Motor neuron (in vitro differentiated cells): Measurements from ENCODE around the gene TCEAL8. TPM values are rescaled to one million over a fixed set of nuclear protein-coding genes. Genes with fewer than 3 reads are reported as not detected.

Source experiments
- ATAC-seq, 8 experiments: fragments of 200-7000 bp; cut with Tn5 transposase; replicated peaks in 6 of 8; 2 replicates each; pipeline ENCODE4 v1.8.0; 2021; ENCODE audit warnings: mild to moderate bottlenecking in 8 of 8, moderate library complexity in 8 of 8
- H3K27ac ChIP-seq, 2 donors: fragments of 250-450 bp; sonication (Bioruptor Pico); 2 replicates each; pipeline ENCODE4 v1.9.0; 2021; ENCODE audit warnings: antibody characterized with exemption in 2 of 2, mild to moderate bottlenecking in 2 of 2, moderate library complexity in 1 of 2
- H3K4me1 ChIP-seq, 2 donors: fragments of 250-450 bp; sonication (Bioruptor Pico); replicated peaks in 1 of 2; 2 replicates each; pipeline ENCODE4 v1.6.1; 2021; ENCODE audit warnings: antibody characterized with exemption in 2 of 2, mild to moderate bottlenecking in 2 of 2, moderate library complexity in 1 of 2
- H3K4me3 ChIP-seq, 5 donors: fragments of 250-450 bp; sonication (Bioruptor Pico); 2 replicates each; pipeline ENCODE4 v1.9.0; 2021; ENCODE audit warnings: antibody characterized with exemption in 5 of 5, mild to moderate bottlenecking in 5 of 5, moderate library complexity in 4 of 5
- WGBS, 10 experiments: fragments of 450-650 bp; shearing (Covaris generic); methylation state at CpG; one replicate each; pipeline ENCODE4 v1.0.0; 2022; 5-methylcytosine and 5-hydroxymethylcytosine counted together
- in situ Hi-C, 9 experiments: fragments of 400-800 bp; cut with MboI; loops; one replicate each; pipeline ENCODE4 v1.15.0; 2021; ENCODE audit warnings: low sequenced_read_pairs in 9 of 9, low pct_unique_long_range_greater_than_20kb in 2 of 9; ENCODE audit not compliant: unreplicated experiment in 9 of 9
- total RNA-seq, 8 experiments: library from RNA; unstranded; fragments of 300-600 nt; gene quantifications; 2 replicates each; pipeline versions ENCODE4 v1.2.3 to v1.2.4, GENCODE V29; 2022

The TCEAL8 gene, protein sequence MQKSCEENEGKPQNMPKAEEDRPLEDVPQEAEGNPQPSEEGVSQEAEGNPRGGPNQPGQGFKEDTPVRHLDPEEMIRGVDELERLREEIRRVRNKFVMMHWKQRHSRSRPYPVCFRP
- total RNA-seq: 100 to 1,000 TPM in 4 of 8 experiments, 10 to 100 TPM in 4; 69.1 to 145 (median 105) TPM

DNA sequence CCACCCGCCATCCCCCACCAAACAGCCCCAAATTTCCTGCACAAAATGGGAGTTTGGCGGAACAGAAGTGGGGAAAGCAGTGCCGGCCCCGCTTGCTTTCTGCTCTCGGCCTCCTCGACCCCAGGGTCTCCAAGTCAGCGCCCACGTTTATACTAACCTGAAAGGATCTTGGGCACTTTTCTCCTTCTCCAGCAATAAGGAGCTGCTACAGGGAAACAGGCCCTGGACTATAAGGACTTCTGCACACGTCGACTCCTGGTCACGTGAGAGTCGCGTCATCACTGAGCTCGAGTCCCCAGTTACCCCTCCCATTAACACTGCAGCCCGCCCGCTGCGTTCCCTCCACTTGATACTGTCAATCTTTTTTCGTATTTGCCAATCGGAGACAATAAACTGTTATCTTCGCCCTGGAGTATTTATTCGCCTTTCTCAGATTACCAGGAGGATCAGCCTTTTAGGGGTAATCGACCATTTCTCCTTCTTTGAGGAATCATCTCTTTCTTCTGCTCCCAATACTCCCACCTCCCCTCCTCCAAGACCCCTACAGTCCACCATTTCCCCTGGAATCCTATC lies at the start of gene TCEAL8:
TSS of gene TCEAL8 (minus strand) at position 235 of the 573 bp plus-strand sequence. CDS start 1,176 bp downstream, outside the sequence.
- Histone ChIP-seq H3K4me1 (peaks cover 0 to 5% of the 10 kb centered on the region in 2 donors), H3K27ac (peak within 1 kb of the TSS; percentile 90 to 97), H3K4me3 (peak within 1 kb of the TSS; percentile 56 to 89 (median 67))
- WGBS, 10 experiments: 0 to 17% (median 0%) methylated on average over 2 to 6 of the region's 22 CpGs; no CpG with 5 or more reads in 6 of the 10 experiments
- in situ Hi-C loops: no loop called here
- peak; percentile 88 to 95 (median 92) for ATAC-seq

DNA sequence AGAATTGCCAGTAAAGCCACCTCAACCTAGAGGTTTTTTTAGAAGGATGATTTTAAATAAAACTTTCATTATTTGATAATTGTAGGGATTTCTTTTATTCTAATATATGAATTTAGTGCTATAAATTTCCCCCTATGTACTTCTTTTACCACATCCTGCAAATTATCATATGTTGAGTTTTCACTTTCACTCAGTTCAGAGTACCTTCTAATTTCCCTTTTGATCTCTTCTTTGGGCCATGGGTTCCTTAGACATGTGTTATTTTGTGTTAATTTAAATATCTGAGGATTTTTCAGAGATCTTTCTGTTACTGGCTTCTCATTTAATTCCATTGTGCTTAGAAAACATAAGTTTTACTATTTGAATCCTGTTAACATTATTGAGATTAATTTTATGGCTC lies 49.8 kb upstream of the TCEAL8 start:
- H3K27ac ChIP-seq: no peak overlapping the region
- in situ Hi-C loops: no loop called here
- H3K4me3 ChIP-seq: no peak overlapping the region
- no peak for ATAC-seq
- peaks cover 4% of the 10 kb centered on the region in 2 donors for H3K4me1 ChIP-seq

DNA sequence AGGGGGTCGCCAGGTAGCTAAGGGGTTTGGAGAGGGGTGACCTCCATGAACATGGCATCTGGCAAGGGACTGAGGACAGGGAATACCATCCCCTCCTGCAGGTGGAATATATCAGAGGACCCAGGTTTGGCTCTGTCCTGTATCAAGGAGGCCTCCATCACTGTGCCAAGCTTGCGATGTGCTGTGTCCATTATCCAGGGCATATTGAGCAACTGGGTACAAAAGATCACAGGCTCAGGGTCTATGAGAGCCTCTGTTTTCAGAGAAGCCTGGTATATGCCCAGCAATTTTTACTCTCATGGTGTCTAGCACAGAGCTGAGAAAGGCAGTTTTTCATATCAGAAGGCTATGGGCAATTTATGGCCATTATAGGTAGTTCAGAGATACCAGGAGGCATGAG lies 38.2 kb upstream of the TCEAL8 start:
- Histone ChIP-seq H3K4me1 (no peaks in the 10 kb centered on the region), H3K27ac (no peak overlapping the region), H3K4me3 (no peak overlapping the region)
- no peak for ATAC-seq
- WGBS, 10 experiments: 0 to 100% (median 67%) methylated on average over 1 to 2 of the region's 2 CpGs; no CpG with 5 or more reads in 7 of the 10 experiments
- in situ Hi-C loops: no loop called here

DNA sequence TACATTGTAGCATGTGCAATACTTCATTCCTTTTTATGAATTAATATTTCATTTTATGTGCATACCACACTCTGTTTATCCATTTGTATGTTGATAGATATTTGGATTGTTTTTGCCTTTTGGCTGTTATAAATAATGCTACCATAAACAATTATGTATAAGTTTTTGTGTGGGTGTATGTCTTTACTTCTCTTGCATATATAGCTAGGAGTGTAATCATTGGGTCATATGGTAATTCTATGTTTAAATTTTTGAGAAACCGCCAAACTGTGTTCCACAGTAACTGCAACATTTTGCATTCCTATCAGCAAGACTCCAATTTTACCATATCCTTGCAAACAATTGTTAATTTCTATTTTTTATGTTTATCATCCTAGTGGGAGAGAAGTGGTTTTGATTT lies 24.7 kb upstream of the TCEAL8 start:
- peak in 2 of 8 experiments; percentile 50 to 90 for ATAC-seq
- 0 to 80% (median 21%) methylated on average over 1 of the region's 1 CpG; no CpG with 5 or more reads in 4 of the 10 experiments for WGBS, 10 experiments
- in situ Hi-C loops: no loop called here
- H3K4me1 ChIP-seq: no peaks in the 10 kb centered on the region
- H3K27ac ChIP-seq: no peak overlapping the region
- H3K4me3 ChIP-seq: no peak overlapping the region

DNA sequence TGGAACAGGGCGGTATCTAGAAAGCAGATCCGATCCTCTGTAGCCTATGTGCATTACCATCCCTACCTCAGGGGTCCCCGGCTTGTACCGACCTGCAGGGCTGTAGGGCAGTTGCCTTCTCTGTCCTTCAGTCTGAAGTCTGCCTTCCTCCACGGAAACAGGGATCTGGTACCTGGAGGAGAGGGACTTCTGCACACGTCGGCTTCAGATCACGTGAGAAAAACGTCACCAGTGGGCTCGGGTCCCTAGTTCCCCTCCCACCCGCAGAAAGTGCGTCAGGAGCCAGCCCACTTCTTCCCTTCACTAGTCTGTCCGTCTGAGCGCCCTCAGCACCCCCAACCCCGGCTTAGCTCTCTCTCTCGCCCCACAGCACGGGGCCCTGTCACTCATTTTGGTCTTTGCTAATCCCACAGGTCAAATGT lies 21.6 kb upstream of the TCEAL8 start, which contains the start of gene TCEAL5:
TSS of gene TCEAL5 (minus strand) at position 170 of the 422 bp plus-strand sequence. CDS start 2,187 bp downstream, outside the sequence.
- peak in 5 of 8 experiments; percentile 81 to 93 (median 91) for ATAC-seq
- H3K4me1 ChIP-seq: no peaks in the 10 kb centered on the region
- WGBS, 10 experiments: 0 to 40% (median 18%) methylated on average over 1 to 10 of the region's 17 CpGs; no CpG with 5 or more reads in 7 of the 10 experiments
- H3K27ac ChIP-seq: peak within 1 kb of the TSS; percentile 55 to 62
- in situ Hi-C loops: no loop called here
- H3K4me3 ChIP-seq: peak within 1 kb of the TSS; percentile 35 to 49 (median 42)

DNA sequence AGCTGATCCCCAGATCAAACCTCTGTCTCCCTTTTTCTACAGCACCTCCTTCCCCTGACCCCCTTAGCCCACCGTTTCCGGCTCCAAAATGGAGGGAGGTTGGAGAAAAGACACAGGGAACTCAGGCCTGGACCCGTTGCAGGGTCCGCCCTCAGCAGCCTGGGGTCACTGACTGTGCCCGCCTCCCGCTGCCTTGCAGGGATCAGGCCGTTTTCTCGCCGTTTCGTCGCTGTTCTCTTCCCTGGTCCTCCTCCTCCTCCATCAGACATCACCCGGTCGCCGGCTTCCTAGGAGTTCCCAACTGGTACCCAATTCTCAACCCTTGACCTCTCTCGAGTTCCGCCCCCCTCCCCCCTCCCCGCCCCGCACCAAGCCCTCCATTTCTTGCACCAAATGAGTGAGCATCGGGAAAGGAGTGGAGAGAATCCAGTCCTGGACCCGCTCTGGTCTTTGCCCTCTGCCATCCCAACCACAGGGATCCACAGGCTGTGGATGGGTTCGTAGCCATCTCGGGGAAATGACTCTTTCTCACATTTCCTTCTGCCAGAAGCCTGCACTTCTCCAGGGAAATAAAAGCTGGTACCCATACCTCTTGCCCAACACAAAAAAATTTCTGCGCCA lies 21.1 kb upstream of the TCEAL8 start:
- ATAC-seq: peak in 5 of 8 experiments; percentile 36 to 63 (median 41)
- Histone ChIP-seq H3K27ac (peak overlapping the region; percentile 55 to 62), H3K4me1 (no peaks in the 10 kb centered on the region), H3K4me3 (peak overlapping the region; percentile 35 to 49 (median 42))
- 0 to 17% (median 10%) methylated on average over 1 to 2 of the region's 23 CpGs; no CpG with 5 or more reads in 6 of the 10 experiments for WGBS, 10 experiments
- in situ Hi-C loops: no loop called here

DNA sequence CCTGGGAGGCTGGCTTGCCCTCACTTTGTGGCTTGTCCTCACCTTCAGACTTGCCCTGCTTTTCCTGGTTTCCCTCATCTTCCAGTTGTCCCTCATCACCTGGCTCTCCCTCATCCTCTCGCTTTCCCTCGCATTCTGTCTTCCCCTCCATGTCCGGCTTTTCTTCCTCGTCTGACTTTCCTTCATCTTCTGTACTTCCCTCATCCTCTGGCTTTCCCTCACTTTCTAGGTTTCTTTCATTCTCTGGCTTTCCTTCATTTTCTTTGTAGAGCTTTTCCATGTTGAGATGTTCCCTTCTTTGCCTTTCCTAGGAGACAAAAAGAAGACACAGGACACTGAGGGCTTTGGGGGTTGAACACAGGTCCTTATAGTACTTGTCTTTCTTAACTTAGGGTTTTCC lies 19.3 kb upstream of the TCEAL8 start:
- no peak for ATAC-seq
- WGBS, 10 experiments: 57 to 100% (median 92%) methylated on average over 2 to 4 of the region's 4 CpGs; no CpG with 5 or more reads in 3 of the 10 experiments
- in situ Hi-C loops: no loop called here
- no peaks in the 10 kb centered on the region for H3K4me1 ChIP-seq
- H3K4me3 ChIP-seq: no peak overlapping the region
- H3K27ac ChIP-seq: no peak overlapping the region

DNA sequence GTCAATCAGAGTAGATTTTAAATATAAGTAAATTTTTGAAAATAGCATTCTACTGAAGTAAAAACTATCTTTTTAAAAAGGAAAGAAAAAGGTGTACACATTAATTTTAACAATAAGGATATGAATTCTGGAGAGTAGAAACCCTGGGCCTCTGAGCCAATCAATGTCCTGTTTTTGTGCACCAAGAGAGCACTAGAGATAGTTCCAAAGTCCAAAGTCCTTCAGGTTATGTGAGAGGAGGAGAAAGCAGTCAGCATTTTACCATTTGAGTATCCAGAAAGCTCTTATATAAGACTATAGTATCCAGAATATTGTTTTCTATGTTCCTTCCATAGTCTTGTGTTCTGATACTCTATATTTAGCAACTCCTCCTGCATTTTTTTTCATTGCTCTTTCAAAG lies 3.3 kb upstream of the TCEAL8 start:
- Histone ChIP-seq H3K4me3 (no peak overlapping the region), H3K4me1 (peaks cover 0 to 4% of the 10 kb centered on the region in 2 donors), H3K27ac (no peak overlapping the region)
- in situ Hi-C loops: no loop called here
- ATAC-seq: no peak

DNA sequence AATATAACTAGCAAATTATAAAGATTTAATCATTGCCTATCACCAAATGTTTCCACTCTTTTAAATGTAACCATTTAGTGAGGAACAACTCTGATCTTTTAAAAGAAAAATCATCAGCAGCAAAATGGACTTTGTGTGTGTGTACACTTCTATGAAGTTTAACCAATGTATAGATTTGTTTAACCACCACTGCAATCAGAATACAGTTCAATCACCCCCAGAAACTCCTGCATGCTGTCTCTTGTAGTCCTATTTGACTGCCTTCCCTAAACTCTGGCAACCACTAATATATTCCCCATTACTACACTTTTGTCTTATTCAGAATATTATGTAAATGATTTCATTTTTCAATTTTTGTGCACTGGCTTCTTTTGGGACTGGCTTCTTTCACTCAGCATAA lies 1.7 kb upstream of the TCEAL8 start:
- Histone ChIP-seq H3K4me3 (no peak overlapping the region), H3K4me1 (peaks cover 0 to 5% of the 10 kb centered on the region in 2 donors), H3K27ac (no peak overlapping the region)
- ATAC-seq: no peak
- in situ Hi-C loops: no loop called here

DNA sequence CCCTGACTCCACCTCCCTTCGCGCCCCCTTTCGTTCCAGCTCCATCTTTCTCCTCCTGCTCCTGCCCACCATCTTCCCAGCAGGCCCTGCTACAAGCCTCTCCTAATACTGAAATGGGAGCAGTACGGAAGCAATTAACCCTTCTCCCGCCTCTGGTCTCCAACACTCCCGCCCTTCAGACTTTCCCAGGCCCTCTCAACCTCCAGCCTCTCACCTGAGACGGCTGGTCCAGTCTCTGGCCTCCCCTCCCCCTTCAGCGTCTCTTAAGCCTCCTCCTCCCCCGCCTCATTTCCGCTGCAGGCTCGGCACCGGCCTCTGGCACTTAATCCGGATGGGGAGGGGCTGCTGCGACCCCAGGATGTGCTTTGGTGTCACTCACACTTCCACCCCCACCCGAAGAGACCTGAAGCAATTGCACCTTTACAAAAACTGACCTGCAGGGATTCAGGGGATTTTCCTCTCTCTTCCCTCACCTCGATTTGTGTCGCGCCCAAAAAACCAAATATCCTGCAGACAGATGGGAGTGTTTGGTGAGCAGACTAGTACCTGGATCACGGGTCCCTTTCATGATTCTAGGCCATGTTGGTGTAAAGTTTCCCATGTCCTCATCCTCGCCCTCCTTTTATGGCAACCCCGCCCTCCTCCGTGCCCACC lies 657 bp downstream of the TCEAL8 start:
- 0 to 32% (median 2%) methylated on average over 1 to 8 of the region's 22 CpGs; no CpG with 5 or more reads in 7 of the 10 experiments for WGBS, 10 experiments
- in situ Hi-C loops: no loop called here
- ATAC-seq: peak; percentile 69 to 78 (median 73)
- Histone ChIP-seq H3K4me1 (peaks cover 0 to 5% of the 10 kb centered on the region in 2 donors), H3K4me3 (peak overlapping the region; percentile 56 to 89 (median 67)), H3K27ac (peak overlapping the region; percentile 90 to 97)

DNA sequence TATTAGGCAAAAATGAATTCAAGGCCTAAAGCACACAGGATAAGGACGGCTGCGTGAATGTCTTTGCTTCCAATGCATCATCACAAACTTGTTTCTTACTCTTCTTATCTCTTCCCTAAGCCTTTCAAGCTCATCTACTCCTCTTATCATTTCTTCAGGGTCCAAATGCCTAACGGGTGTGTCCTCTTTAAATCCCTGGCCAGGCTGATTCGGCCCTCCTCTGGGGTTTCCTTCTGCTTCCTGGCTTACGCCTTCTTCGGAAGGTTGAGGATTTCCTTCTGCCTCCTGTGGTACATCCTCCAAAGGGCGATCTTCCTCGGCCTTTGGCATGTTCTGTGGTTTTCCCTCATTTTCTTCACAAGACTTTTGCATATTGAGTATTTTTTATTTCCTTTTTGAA lies 1.3 kb downstream of the TCEAL8 start:
- ATAC-seq: peak in 2 of 8 experiments; percentile 17 to 38
- 6 to 100% (median 29%) methylated on average over 1 to 6 of the region's 8 CpGs; no CpG with 5 or more reads in 2 of the 10 experiments for WGBS, 10 experiments
- peaks cover 0 to 5% of the 10 kb centered on the region in 2 donors for H3K4me1 ChIP-seq
- peak overlapping the region in 1 of 2 donors; percentile 97 for H3K27ac ChIP-seq
- in situ Hi-C loops: no loop called here
- peak overlapping the region; percentile 56 to 89 (median 67) for H3K4me3 ChIP-seq

DNA sequence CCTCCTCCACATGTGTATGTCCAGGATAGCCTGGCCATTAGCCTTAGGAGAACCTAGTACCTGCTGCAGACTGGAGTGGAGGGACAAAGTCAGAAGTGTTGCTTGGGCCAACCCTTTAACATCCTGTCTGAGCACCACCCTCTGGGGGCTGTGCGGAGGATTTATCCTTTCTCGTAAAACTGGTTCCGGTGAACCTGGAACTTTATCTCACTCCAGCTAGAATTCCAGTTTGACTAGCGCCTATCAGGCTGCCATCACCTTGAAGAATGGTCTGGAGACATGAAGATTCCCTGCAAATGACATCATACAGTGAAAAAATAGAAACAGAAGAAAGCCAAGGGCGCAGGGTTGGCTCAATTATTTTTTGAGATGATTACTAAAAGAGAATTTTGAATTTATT lies 4.0 kb downstream of the TCEAL8 start:
- Histone ChIP-seq H3K4me3 (no peak overlapping the region), H3K4me1 (peaks cover 0 to 5% of the 10 kb centered on the region in 2 donors), H3K27ac (no peak overlapping the region)
- in situ Hi-C loops: no loop called here
- WGBS, 10 experiments: 71 to 100% (median 98%) methylated on average over 1 to 5 of the region's 5 CpGs; no CpG with 5 or more reads in 6 of the 10 experiments
- no peak for ATAC-seq

DNA sequence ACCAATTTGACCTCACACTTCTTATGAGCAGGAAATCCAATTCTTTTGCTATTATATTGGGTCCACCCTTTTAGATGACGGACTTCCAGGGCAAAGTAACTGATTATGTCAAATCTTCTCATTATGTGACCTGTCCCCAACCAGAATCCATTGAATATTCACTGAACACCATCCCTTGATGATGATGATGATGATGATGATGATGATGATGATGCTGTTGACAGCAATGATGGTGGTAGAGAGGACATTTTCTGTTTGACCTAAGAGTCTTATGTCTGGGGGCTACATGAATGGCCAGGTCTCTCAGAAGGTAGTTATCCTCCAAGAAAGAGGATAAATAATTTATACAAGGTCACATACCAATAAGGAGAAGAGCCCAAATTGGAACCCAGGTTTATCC lies 5.2 kb downstream of the TCEAL8 start:
- H3K4me3 ChIP-seq: no peak overlapping the region
- no peak for ATAC-seq
- no peak overlapping the region for H3K27ac ChIP-seq
- in situ Hi-C loops: no loop called here
- peaks cover 0 to 5% of the 10 kb centered on the region in 2 donors for H3K4me1 ChIP-seq
- WGBS, 10 experiments: 33 to 67% methylated on average over 1 of the region's 1 CpG; no CpG with 5 or more reads in 8 of the 10 experiments
